ENCODE data around the gene LTBP2. TPM values are rescaled to one million over a fixed set of nuclear protein-coding genes. Genes with fewer than 3 reads are reported as not detected.
A peak's percentile ranks its signal among the peaks of the same experiment; 100 is the strongest.

LTBP2 gene
- total RNA-seq, 1 experiment from 2014 or later, result 17.4 TPM

GRCh38 chr14:74619672-74620131, 7.7 kb upstream of the LTBP2 start:
- Histone ChIP-seq H2AFZ (ENCODE audit: low read length) (no peak overlapping the region), H3K9me3 (ENCODE audit: low read length) (no peaks in the 10 kb centered on the region), H3K36me3 (ENCODE audit: low read depth, low read length) (no peaks in the 10 kb centered on the region), H3F3A (ENCODE audit: low read length, unreplicated experiment) (peaks cover 7% of the 10 kb centered on the region), H3K4me1 (ENCODE audit: insufficient read depth, low read length) (peaks cover 65% of the 10 kb centered on the region), H3K27ac (ENCODE audit: low read length) (peak overlapping the region; percentile 58), H3K79me2 (ENCODE audit: low read length) (no peaks in the 10 kb centered on the region), H4K20me1 (ENCODE audit: low read length) (no peaks in the 10 kb centered on the region), H3K9ac (ENCODE audit: low read length) (no peak overlapping the region), H3K4me2 (ENCODE audit: low read length) (peak overlapping the region; percentile 18; the same call in 1 of the 2 replicates), H3K27me3 (ENCODE audit: low read length) (no peaks in the 10 kb centered on the region), H3K4me3 (ENCODE audit: low read length) (no peak overlapping the region), H3K9me2 (replicated peaks; ENCODE audit: low read length) (no peaks in the 10 kb centered on the region)
- CTCF ChIA-PET, result interaction anchor here (0.5 kb wide), 1 partner anchor 256 kb away, joined by 3 read pairs; no protein-coding TSS in a partner anchor
- ATAC-seq, result peak; percentile 18
- no TSS peak for BruUV-seq (replicated peaks)
- intact Hi-C loops (cut with micrococcal nuclease), result loop anchor here (5.0 kb wide), 1 partner anchor 127 kb away; the partner anchor contains the start of genes ISCA2 and NPC2
- POLR2A ChIA-PET (ENCODE audit: unreplicated experiment), result no interaction called here
- peak; percentile 63 for DNase-seq
- TF ChIP-seq, protein P1, sequence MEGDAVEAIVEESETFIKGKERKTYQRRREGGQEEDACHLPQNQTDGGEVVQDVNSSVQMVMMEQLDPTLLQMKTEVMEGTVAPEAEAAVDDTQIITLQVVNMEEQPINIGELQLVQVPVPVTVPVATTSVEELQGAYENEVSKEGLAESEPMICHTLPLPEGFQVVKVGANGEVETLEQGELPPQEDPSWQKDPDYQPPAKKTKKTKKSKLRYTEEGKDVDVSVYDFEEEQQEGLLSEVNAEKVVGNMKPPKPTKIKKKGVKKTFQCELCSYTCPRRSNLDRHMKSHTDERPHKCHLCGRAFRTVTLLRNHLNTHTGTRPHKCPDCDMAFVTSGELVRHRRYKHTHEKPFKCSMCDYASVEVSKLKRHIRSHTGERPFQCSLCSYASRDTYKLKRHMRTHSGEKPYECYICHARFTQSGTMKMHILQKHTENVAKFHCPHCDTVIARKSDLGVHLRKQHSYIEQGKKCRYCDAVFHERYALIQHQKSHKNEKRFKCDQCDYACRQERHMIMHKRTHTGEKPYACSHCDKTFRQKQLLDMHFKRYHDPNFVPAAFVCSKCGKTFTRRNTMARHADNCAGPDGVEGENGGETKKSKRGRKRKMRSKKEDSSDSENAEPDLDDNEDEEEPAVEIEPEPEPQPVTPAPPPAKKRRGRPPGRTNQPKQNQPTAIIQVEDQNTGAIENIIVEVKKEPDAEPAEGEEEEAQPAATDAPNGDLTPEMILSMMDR (conservative IDR thresholded peaks at IDR 0.05; ENCODE audit: low read depth, low read length), result no peak
- no peak for TF ChIP-seq EZH2phosphoT487 (IDR thresholded peaks at IDR 0.05; ENCODE audit: borderline replicate concordance, low read length)
- no peak for TF ChIP-seq EZH2 (IDR thresholded peaks at IDR 0.05; ENCODE audit: low read length, unreplicated experiment)

DNA sequence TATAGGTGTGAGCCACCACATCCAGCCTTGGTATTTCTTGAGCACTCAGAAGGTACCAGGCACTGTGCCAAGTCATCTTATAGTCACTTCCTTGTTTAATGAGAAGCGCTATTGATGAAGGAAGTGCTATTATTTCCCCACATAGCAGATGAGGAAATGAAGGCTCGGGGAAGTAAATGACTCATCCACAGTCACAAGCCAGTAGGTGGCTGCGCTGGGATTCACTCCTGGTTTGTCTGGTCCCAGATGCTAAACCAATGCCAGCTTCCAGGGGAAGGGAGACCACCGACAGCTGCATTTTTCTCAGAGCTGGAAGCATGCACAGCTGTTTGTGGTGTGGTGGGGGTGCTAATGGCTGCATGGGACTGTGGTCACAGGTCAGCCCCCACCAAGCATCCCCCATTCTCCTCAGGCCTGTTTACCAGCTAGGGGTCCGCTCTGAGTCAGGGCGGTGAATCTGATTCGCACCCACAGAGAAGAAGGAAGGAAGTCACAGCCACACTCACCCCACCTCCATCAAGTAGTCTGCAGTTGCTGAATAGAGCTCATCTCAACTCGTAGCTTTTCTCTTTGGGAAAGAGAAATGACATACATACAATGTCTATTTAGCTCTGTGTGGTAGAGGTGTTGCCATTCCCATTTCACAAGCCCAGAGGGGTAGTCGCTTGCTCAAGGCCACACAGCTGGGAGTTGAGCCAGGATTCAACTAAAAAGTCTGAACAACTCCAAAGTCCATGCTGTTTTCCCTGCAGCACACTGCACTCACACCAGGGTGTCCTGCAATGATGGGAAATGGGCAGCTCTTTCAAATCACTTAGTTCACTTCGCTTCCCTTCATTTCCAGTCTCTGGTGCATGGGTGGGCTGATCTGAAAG, 6.3 kb upstream of the LTBP2 start:
- no peaks in the 10 kb centered on the region for H3K27me3 ChIP-seq (ENCODE audit: low read length)
- DNase-seq (peak; percentile 93), ATAC-seq (peak; percentile 20)
- no peak overlapping the region for H3K9ac ChIP-seq (ENCODE audit: low read length)
- ChIA-PET POLR2A (ENCODE audit: unreplicated experiment) (interaction anchor here (0.5 to 0.6 kb wide), 2 partner anchors 26 to 40 kb away, joined by 5 to 12 read pairs; no protein-coding TSS in a partner anchor), CTCF (interaction anchor here (0.6 kb wide), 1 partner anchor 40 kb away, joined by 4 read pairs; no protein-coding TSS in a partner anchor)
- H3K9me3 ChIP-seq (ENCODE audit: low read length), result no peaks in the 10 kb centered on the region
- no peak overlapping the region; the same call in 1 of the 2 replicates for H3K4me3 ChIP-seq (ENCODE audit: low read length)
- no peaks in the 10 kb centered on the region for H4K20me1 ChIP-seq (ENCODE audit: low read length)
- no TSS peak for BruUV-seq (replicated peaks)
- H3K79me2 ChIP-seq (ENCODE audit: low read length), result no peaks in the 10 kb centered on the region
- intact Hi-C loops (cut with micrococcal nuclease), result loop anchor here (5.0 kb wide), 1 partner anchor 126 kb away; the partner anchor contains the start of genes ISCA2 and NPC2
- H3K36me3 ChIP-seq (ENCODE audit: low read depth, low read length), result no peaks in the 10 kb centered on the region
- TF ChIP-seq, protein P1 (conservative IDR thresholded peaks at IDR 0.05; ENCODE audit: low read depth, low read length), result no peak
- TF ChIP-seq EZH2phosphoT487 (IDR thresholded peaks at IDR 0.05; ENCODE audit: borderline replicate concordance, low read length) (no peak), EZH2 (IDR thresholded peaks at IDR 0.05; ENCODE audit: low read length, unreplicated experiment) (no peak)
- H2AFZ ChIP-seq (ENCODE audit: low read length), result no peak overlapping the region
- peaks cover 76% of the 10 kb centered on the region for H3K4me1 ChIP-seq (ENCODE audit: insufficient read depth, low read length)
- peak overlapping the region; percentile 66 for H3K4me2 ChIP-seq (ENCODE audit: low read length)
- peaks cover 7% of the 10 kb centered on the region for H3F3A ChIP-seq (ENCODE audit: low read length, unreplicated experiment)
- peak overlapping the region; percentile 79 for H3K27ac ChIP-seq (ENCODE audit: low read length)
- H3K9me2 ChIP-seq (replicated peaks; ENCODE audit: low read length), result no peaks in the 10 kb centered on the region
